NCI-H1417 (cell line): Measurements from ENCODE around the gene ISY1.
A peak's percentile ranks its signal among the peaks of the same experiment; 100 is the strongest.
"Not testable (repeated sequence)": the region's sequence is repeated elsewhere in the genome, so short reads cannot be mapped to it uniquely, and the experiment has no call there.

ENCODE experiments used
- DNase-seq, 3 experiments: peaks; one replicate each; lab custom pipeline; 2025; lab: John Stamatoyannopoulos, UW

Gene ISY1

DNA sequence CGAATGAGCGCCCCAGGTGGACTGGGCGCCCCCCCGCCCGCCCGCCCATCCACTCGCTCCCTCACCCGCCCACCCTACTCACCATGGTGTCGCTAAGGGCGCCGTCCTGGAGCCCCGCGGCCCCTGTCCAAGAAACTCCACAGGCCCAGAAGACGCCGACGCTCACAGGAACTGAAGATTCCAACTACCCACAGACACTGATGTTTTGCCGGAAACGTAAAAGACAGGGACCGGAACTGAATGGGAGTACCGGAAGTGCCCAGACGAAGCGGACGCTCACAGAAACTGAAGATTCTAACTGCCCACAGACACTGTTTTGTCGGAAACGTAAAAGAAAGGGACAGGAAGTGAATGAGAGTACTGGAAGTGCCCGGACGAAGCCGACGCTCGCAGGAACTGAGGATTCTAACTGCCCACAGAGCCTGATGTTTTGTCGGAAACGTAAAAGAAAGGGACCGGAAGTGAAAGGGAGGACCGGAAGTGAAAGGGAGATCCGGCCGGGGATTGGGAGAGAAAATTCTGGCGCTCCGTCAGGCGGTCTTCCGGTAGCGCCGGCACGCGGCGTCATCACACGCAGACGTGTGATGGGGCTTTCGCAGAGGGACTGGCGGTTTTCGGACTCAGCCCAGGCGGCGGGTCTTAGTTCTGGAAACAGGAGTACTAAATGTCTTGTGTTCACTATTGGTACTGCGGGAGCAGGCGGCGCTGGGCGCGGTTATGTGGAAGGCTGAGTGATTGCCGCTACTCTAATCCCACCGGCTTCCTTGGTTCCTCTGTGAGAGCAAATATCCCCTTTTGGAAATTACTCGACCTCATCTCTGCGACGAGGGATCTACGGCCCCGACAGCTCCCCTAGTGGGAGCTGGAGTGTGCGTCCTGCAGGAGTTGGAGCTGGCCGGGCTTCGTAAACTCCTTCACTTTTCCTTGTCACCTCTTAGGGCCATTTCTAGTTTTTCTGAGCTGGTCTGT is at the start of gene ISY1:
Gene ISY1 (minus strand): TSS at position 173 of the 969 bp plus-strand sequence. CDS start 88 bp downstream, at position 85.
- peak; percentile 95 to 100 (median 100) for DNase-seq

DNA sequence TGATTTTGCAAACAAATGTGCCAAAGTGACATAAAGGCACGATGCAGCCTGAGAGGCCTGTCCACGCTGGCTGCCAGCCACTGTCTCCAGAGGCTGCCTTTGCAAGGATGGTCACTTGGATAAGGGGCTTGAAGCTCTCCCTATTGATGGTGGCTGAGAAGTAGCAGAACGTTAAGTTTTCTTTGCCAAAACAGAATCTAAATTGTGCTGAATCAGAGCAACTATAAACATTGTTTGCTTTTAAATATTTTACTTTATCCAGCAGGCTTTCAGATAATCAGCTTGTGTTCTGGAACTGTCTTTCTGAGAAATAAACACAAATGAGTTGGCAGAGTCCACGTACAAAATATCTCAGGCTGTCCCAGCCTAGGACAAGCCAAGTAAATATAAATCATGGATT is 46.6 kb upstream of the ISY1 start:
- DNase-seq, result no peak

DNA sequence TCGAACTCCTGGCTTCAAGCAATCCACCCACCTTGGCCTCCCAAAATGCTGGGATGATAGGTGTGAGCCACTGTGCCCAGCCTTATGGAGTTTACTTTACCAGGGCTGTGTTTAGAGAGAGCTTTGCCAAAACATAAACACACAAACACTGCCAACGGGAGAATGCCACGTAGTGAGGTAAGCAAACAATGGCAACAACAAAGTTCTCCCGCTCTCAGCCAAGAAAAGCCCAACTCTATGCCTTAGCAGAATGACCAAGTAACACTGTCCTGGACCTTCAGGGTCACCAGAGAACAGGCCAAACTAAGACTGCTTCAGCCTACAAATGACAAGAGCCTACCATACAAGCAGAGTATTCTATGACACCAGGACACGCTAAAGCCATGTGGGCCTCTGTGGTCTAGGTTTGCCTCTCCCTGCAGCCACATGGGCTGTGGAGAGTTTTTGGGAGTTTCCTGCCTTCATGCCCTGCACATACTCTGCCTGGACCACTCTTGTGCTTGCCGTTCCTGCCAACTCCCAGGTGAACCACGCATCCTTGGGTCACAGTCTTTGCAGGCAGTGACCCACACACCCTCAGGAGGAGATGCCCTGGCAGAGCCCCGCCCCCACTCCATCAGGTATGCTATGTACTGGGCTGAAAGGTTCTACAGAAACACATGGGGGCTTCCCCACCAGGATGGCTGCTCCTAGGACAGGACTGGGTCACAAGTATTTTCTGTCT is 44.4 kb upstream of the ISY1 start:
- no peak for DNase-seq

DNA sequence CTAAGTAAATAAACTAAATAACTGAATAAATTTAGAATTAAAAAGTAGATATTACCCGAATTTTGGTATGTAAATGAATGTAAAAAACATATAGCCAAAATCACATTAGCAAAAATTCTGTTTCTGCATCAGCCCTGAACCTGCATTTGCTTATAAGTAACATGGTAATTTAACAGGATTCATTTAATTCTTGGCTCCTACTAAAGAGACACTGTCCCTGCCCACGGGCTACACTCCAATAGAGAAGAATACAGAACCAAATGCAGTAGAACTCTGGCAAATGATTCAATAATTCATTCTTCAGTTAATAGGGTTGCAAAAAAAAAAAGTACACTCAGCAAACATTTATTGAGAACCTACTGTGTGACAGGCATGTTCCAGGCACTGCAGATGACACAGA is 43.6 kb upstream of the ISY1 start:
- DNase-seq, result no peak

DNA sequence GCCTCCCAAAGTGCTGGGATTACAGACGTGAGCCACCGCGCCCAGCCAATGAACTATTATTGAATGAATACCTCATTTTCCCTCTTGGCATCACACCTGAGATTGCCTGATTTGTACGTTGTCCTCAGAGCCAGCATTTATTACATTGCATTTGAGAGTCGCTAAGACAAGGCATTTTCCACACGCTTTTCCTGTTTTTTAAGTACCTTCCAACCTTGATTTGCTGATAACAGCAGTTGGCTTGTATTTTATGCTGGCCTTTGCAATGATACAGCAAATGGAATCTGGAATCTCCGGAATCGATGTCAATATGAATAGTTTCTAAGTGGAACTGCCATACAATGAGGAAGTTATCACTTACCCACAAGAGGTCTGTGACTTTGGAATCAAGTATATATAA is 38.5 kb upstream of the ISY1 start:
- no peak for DNase-seq

DNA sequence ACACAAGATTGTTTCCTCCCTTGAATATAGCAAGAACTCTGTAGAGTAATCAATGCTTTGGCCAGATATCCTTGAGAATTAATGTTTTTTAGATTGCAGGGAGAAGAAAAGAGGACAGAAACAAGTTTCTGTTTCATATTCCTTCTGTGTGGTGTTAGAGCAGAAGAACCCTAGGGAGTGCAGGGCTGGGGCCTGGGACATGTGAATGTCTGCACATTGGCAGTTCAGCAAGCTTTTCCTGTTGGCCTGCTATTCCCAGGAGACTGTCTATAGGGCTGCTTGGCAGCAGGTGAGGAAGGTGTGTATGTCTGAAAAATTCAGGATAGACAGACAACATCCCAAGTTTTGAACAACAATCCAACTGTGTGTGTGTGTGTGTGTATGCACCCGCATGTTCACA is 36.5 kb upstream of the ISY1 start:
- DNase-seq, result no peak

DNA sequence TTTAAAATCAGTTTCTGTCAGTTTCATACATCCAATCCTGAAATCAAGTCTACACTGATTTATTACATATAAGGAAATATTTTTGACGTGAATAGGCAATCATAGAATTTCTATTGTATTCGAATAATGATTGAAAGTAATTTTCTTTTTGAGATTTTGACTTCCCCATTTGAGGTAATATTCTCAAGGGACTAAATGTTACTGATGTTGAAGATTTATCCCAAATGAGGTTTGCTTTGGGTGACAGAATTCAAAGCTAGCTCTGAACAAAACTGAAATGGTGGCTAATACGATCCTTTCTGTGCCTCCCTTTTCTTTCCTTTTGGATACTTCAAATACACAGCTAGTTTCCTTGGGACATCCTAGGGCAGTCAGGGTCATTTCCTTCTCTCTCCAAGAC is 35.7 kb upstream of the ISY1 start:
- no peak for DNase-seq

DNA sequence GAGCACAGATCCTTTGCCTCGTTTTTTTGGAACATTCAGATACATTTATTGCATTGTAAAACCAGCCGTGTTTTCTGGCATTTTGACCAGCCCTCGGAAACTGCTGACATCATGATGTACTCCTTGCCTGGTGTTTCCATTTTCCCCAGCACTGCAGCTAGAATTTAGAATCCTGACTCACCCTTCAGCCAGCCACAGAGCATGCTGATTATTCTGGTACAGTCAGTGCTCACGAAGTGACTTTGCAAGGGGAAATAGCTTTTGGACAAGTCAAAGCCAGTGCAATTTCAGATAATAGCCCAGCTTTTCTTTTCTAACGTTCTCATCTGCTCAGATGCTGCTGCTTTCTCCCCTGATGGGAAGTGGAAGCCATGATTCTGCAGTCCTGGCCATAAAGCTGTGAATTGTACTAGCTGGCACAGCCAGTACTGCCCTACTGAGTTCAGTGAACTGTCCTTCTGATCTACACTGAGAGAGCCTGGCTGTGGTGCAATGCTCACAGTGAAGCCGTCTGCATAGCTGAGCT is 34.9 kb upstream of the ISY1 start:
- DNase-seq, result no peak

DNA sequence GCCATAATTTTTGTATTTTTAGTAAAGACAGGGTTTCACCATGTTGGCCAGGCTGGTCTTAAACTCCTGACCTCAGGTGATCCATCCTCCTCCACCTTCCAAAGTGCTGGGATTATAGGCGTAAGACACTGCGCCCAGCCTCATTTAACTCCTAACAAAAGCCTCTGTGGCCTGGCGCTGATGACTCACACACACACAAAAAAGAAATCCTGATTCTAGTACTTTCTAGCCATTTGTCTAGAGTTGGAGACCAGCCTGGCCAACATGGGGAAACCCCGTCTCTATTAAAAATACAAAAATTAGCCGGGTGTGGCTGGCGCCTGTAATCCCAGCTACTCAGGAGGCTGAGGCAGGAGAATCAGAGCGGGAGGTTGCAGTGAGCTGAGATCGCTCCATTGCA is 28.9 kb upstream of the ISY1 start:
- DNase-seq, result not testable (repeated sequence)

DNA sequence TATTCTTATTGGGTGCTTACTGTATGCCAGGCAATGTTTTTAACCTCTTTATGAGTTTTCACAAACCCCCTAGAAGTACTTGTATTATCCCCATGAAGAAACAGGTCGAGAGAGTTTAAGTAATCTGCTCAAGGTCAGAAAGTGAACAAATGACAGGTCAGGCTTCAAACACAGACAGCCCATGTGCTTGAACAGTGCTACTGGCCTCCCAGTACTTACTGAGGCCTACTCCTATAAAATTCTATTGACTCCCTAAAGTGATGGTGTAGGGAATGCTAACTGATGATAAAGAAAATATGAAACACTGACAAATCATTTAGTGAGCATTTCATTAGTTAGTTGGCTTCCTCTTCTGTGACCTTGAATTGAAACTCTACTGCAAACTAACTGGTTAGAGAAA is 27.0 kb upstream of the ISY1 start:
- DNase-seq, result no peak

DNA sequence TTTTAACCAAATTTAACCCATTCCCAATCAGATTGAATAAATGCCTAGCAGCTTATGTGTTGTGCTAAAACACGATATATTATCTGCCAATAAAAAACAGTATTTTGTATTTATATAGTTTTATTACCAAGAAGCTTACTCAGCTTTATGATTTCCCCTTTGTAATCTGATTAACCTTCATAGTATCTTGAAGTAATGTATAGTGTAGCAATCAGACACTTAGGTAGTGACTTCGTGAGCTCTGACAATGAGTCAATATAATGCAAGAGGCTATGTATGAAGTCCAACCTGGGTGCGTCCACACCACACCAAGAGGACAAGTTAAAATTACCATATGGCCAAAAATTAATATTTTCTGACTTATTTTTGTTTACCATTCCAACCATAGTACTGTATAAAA is 24.9 kb upstream of the ISY1 start:
- no peak for DNase-seq

DNA sequence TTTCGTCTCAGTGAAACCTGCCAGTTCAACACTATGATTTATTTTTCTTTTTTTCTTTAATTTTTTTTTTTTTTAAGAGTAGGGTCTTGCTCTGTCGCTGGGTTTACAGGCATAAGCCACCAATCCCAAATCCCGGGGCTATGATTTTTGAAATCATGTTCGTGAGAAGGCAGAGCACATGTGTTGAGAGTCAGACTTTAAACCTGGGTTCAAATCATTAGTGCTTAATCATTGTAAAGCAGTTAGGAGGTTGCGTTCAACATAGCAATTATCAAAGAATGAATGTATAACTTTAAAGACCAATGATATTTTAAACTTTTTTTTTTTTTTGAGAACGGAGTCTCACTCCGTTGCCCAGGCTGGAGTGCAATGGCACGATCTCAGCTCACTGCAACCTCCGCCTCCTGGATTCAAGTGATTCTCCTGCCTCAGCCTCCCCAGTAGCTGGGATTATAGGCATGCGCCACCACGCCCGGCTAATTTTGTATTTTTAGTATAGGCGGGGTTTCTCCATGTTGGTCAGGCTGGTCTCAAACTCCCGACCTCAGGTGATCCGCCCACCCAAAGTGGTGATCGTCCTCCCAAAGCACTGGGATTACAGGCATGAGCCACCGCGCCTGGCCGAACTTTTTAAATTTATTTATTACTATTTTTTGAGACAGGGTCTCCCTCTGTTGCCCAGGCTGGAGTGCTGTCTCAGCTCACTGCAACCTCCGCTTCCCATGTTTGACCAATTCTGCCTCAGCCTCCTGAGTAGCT is 24.1 kb upstream of the ISY1 start:
- not testable (repeated sequence) for DNase-seq

DNA sequence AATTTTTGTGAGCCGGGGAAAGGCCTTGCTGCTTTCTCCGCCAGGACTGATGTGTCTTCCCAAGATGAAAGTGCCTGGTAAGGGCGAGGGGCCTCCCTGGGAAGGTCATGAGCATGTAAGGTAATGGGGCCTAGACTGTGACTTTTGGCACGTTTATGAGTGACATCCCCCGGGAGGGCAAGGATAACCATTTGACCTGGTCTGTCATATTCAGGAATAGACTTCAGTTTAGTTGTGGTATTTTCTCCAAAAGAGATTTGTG is 23.5 kb upstream of the ISY1 start:
- DNase-seq, result peak in 2 of 3 experiments; percentile 10 to 88

DNA sequence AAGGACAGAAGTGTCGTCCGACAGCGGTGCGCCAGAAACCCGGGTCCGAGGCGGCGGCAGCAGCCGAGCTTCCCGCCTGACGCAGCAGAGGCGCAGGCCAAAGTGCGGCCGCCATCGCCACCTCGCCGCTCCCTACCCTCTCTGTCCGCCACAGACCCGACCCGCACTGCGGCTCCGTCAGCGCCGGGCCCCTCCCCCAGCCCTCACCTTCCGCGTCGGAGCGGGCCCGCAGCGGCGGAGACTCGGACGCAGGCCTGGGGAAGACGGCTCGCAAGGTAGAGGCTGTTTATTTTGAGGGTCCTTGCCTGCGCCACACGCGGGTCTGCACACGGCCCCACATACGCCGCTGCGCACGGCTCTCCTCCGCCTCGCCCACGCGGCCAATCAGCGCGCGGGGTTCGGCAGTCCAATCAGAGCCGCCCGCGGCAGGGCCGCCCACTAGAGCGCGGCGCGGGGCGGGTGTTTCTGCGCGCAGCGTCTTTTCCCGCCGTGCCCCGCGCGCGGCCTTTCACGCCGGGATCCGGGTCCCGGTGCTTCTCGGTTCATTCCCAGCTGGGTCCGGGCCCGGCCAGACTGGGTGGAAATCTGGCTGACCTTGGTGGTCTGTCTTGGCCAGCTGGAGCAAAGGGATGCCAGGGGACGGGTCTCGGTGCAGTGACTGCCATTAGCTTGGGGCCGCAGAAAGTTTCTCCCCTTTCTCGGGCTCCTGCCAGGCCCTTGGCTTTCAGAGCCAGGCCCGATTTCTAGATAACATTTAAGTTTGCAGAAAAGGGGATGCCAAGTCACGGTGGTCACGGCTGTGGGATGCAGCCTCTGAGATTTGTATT is 22.9 kb upstream of the ISY1 start, which contains the start of gene CNBP:
Gene CNBP (minus strand): TSS at position 328 of the 827 bp plus-strand sequence. CDS start 12,139 bp downstream, outside the sequence.
- DNase-seq, result peak; percentile 96 to 100 (median 98)

DNA sequence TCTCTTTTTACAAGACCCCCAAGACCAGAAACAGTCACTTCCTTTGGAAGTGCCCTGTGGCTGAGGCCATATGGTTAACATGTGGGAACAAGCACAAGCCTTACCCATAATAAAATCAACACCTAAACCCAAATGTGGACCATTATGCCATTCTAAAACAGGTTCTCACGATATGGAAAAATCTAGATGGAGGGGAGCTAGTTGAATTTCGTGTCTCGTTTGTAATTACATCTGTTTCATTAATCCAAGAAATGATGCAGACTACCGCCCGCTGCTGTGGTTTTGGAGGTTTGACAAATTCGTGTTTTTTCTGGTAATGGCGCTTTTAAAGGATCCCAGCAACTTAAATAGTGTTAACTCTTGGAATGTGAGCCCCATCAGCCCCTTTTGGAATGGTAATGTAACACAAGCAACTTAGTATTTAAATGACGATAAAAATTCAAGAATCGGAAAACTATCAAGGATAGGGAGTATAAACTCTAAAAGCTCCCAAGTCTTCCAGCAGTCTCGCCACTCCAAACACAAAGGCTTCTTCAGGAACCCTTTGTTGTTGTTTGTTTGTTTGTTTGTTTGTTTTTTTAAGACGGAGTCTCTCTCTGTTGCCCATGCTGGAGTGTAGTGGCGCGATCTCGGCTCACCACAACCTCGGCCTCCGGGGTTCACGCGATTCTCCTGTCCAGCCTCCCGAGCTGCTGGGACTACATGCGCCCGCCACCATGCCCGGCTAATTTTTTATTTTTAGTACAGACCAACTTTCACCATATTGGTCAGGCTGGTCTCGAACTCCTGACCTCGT is 21.7 kb upstream of the ISY1 start:
- peak in 2 of 3 experiments; percentile 32 to 63 for DNase-seq

DNA sequence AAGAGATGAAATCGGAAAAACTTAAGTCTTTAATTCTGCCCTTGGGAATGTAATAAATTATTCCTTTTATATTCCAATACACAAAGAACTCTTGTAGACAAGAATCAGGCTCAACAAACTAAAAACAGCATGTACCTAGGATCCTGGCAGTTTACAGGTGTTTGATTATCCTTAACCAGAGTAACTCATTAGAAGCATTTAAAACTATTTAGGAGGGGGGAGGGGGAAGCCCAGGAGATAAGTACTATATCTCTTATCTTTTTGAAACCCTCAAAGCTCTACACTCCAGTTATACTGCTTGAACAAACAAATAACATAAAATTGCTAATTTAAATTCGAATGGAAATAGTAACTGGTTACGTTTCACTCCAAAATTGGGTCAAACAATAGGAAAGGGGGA is 21.0 kb upstream of the ISY1 start:
- no peak for DNase-seq

DNA sequence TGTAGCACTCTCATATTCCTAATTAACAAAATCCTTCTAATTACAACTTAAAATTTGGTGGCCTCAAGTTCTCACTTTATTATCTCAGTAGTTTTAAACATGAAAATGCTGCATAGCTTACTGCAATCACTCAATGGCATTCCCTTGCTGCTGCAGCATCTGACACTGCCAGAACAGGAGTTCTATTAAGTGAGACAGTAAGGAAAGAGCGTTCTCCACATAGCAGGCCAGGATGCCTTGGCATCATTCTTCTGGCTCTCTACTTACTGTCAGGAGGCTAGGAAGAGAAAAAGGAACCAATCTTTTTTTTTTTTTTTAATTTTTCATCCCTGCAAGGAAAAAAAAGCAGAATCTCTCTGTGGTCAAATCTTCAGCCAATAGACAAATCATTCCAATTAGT is 19.6 kb upstream of the ISY1 start:
- no peak for DNase-seq

DNA sequence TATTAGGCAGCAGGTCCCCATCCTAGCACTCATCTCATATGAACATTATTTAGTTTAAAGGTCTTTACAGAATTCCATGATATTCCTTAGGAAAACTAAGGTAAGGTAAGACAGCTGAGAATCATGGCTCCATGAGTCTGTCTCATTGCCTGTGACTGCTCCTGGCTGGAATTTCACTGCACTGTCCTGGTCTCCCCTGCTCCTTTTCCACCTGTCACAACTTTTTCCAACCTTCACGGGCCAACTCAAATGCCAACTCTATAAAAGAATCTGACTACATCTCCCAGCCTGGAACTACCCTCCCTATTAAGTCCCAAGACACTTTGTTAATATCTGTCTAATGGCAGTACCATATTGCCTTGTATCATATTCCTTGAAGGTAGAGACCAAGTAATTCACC is 15.2 kb upstream of the ISY1 start:
- no peak for DNase-seq

DNA sequence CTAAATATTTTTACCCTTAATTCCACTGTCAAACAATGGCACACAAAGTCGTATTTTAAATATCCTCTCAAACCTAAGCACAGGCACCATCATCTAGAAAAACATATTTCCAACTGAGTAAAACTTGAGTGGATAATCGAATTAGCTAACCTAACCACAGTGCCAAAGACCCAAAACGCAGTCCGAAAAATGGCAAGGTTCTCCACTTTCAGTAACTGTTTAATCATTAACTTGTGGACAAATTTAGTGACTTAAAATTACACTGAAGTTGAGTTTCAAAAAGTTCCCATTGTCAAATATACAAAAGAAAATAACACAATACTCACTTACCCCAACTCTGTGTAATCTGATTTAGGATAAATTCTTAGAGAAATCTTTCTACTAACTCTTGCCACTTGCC is 12.9 kb upstream of the ISY1 start:
- DNase-seq, result no peak

DNA sequence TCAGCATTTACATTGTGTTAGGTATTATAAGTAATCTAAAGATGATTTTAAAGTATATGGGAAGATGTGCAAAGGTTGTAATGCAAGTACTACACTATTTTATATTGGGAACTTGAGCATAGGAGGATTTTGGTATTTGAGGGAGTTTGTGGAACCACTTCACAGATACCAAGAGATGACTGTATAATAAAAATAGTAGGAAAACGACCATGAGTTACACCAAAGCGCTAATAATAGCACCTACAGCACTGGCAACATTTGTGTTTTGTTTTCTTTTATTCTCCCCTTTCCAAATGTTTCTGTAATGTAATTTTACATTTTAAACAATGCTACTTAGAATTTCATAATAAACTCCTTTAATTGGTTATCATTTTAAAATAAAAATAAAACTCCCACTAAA is 12.3 kb upstream of the ISY1 start:
- no peak for DNase-seq
